ENCODE data around the gene SIRT5. TPM values are rescaled to one million over a fixed set of nuclear protein-coding genes. Genes with fewer than 3 reads are reported as not detected.

The SIRT5 gene
- total RNA-seq, 1 donor from 2014 or later, result 18.2 TPM

DNA sequence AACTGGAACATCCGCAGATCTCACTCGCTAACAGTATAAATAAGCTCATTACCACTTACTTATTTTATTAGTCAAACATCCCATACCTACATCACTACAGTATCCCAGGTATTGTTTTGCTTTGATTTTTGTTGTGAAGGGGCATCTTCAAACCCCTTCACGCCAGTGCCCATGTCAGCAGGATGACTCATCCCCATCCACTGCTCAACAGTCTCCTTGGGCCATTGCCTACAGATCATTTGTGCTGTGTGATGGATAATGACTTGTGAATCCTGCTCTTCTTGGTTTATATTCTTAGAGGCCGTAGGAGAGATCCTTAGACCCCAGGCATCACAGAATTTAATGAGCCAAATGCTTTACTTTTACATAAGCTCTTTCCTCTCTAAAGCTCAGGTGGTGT is 8.5 kb upstream of the SIRT5 start:
- H3K27me3 Mint-ChIP-seq, result peaks cover 3% of the 10 kb centered on the region

DNA sequence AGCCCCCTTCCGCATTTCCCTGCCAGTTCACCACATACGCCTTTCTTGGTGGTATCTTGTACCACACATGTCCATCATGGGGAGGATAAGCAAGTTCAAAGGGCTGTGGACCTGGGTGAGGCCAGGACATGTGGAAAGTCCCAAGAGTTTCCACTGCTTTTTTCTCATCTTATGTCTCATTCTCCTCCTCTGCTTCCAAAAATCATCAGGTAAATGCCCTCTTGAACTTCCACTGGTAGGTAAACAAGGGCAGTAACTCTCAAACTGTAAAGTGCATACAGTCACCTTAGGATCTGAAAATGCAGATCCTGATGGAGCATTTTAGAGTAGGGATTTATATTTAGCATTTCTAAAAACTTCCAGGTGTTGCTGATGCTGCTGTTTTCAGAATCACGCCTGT is 7.9 kb upstream of the SIRT5 start:
- DNase-seq (ENCODE audit: low spot score, unreplicated experiment), result no peak
- TF ChIP-seq, protein P1, sequence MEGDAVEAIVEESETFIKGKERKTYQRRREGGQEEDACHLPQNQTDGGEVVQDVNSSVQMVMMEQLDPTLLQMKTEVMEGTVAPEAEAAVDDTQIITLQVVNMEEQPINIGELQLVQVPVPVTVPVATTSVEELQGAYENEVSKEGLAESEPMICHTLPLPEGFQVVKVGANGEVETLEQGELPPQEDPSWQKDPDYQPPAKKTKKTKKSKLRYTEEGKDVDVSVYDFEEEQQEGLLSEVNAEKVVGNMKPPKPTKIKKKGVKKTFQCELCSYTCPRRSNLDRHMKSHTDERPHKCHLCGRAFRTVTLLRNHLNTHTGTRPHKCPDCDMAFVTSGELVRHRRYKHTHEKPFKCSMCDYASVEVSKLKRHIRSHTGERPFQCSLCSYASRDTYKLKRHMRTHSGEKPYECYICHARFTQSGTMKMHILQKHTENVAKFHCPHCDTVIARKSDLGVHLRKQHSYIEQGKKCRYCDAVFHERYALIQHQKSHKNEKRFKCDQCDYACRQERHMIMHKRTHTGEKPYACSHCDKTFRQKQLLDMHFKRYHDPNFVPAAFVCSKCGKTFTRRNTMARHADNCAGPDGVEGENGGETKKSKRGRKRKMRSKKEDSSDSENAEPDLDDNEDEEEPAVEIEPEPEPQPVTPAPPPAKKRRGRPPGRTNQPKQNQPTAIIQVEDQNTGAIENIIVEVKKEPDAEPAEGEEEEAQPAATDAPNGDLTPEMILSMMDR (IDR thresholded peaks at IDR 0.05; ENCODE audit: unreplicated experiment), result no peak
- no peak overlapping the region for H3K27ac Mint-ChIP-seq
- no peaks in the 10 kb centered on the region for H3K4me1 Mint-ChIP-seq (ENCODE audit: low read depth)
- no peaks in the 10 kb centered on the region for H3K36me3 Mint-ChIP-seq (ENCODE audit: insufficient read depth)
- H3K27me3 Mint-ChIP-seq, result peaks cover 3% of the 10 kb centered on the region
- H3K9me3 Mint-ChIP-seq (ENCODE audit: low read depth), result no peaks in the 10 kb centered on the region
- H3K4me3 Mint-ChIP-seq (ENCODE audit: low read depth), result no peak overlapping the region

More for the DNA sequence above, 8.5 kb upstream of the SIRT5 start:
- no peak overlapping the region for H3K4me3 Mint-ChIP-seq (ENCODE audit: low read depth)
- H3K27ac Mint-ChIP-seq, result no peak overlapping the region
- H3K4me1 Mint-ChIP-seq (ENCODE audit: low read depth), result no peaks in the 10 kb centered on the region
- TF ChIP-seq, protein P1 (IDR thresholded peaks at IDR 0.05; ENCODE audit: unreplicated experiment), result no peak
- H3K9me3 Mint-ChIP-seq (ENCODE audit: low read depth), result no peaks in the 10 kb centered on the region
- no peaks in the 10 kb centered on the region for H3K36me3 Mint-ChIP-seq (ENCODE audit: insufficient read depth)
- no peak for DNase-seq (ENCODE audit: low spot score, unreplicated experiment)

DNA sequence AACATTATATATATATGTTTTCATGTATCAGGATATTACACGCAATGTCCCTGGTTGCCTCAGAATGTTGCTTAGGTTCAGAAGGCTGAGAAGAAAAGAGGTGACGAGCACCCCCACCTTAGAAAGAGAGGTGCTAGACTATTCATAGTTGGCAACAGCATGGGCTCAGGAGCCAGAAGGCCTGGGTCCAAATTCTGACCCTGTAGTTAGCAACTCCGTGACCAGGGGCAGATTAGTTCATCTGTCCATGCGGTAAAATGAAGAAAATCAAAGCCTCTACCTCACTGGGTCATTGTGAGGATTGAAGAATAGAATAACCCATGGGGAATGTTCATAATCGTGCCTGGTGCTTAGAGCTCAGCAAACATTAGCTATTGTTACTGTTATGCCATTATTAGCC is 5.4 kb upstream of the SIRT5 start:
- TF ChIP-seq, protein P1 (IDR thresholded peaks at IDR 0.05; ENCODE audit: unreplicated experiment), result no peak
- Mint-ChIP-seq H3K4me1 (ENCODE audit: low read depth) (peaks cover 4% of the 10 kb centered on the region), H3K9me3 (ENCODE audit: low read depth) (no peaks in the 10 kb centered on the region), H3K27me3 (peaks cover 3% of the 10 kb centered on the region), H3K36me3 (ENCODE audit: insufficient read depth) (no peaks in the 10 kb centered on the region), H3K27ac (no peak overlapping the region), H3K4me3 (ENCODE audit: low read depth) (no peak overlapping the region)
- no peak for DNase-seq (ENCODE audit: low spot score, unreplicated experiment)

DNA sequence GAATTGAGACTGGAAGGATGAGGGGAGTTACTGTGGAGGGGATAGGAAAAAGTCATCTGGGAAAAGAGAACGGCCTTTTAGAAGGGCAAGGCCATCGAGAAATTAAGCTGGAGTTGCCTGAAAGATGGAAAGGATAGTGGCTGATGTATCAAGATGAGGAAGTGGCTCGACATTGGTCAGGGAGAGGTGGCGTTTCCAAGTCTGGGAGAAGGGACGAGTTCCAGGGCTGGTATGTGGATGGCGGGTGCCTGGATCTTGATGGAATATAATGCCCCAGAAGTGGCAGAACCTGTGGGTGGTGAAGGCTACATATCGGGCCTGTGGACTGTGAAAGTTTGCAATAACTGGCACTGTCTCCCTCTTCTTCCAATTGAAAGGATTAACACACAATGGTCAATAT is 2.2 kb upstream of the SIRT5 start:
- Mint-ChIP-seq H3K4me3 (ENCODE audit: low read depth) (peak overlapping the region; percentile 48), H3K36me3 (ENCODE audit: insufficient read depth) (no peaks in the 10 kb centered on the region), H3K4me1 (ENCODE audit: low read depth) (peaks cover 9% of the 10 kb centered on the region), H3K27ac (no peak overlapping the region), H3K27me3 (no peaks in the 10 kb centered on the region), H3K9me3 (ENCODE audit: low read depth) (no peaks in the 10 kb centered on the region)
- no peak for DNase-seq (ENCODE audit: low spot score, unreplicated experiment)
- TF ChIP-seq, protein P1 (IDR thresholded peaks at IDR 0.05; ENCODE audit: unreplicated experiment), result no peak

DNA sequence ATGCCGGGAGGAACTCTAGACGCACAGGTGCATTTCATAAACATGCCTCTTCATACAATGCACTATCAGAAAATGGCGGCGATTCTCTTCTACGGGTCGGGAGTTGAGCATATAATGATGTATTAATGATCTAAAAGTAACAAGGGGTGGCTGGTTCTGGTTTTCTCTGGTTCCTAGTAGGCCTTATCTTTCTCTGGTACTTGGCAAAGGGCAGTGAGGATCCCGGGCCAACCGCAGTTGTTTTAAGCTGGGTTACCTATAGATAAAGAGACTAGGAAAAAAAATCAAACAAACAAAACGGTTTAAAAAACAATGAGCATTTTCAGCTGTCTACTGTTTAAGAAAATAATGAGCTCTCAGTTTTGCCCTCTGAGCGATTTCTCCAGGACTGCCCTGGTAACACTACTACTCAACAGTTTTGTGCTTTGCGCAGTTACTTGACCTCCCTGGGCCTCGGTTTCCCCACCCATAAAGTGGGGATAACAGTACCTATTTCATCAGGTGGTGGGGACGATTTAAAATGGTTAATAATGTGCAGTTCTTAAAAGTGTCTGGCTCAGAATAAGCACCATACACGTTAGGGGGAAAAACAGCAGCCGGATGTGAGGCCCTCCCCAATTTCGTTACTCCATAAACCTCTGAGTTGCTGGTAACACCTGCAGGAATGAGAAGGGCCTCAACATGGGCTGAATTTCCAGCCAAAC is 1.3 kb upstream of the SIRT5 start:
- Mint-ChIP-seq H3K27me3 (no peaks in the 10 kb centered on the region), H3K4me3 (ENCODE audit: low read depth) (peak overlapping the region; percentile 80), H3K9me3 (ENCODE audit: low read depth) (peaks cover 5% of the 10 kb centered on the region), H3K36me3 (ENCODE audit: insufficient read depth) (peaks cover 5% of the 10 kb centered on the region), H3K4me1 (ENCODE audit: low read depth) (peaks cover 9% of the 10 kb centered on the region), H3K27ac (peak overlapping the region; percentile 97)
- no peak for DNase-seq (ENCODE audit: low spot score, unreplicated experiment)
- TF ChIP-seq, protein P1 (IDR thresholded peaks at IDR 0.05; ENCODE audit: unreplicated experiment), result no peak

Measured in progenitor cell of endocrine pancreas (in vitro differentiated cells).